Tibial nerve (tissue), 4 donors: ENCODE data around the gene TCERG1. TPM values are rescaled to one million over a fixed set of nuclear protein-coding genes. Genes with fewer than 3 reads are reported as not detected.
"Not testable (repeated sequence)": the region's sequence is repeated elsewhere in the genome, so short reads cannot be mapped to it uniquely, and the experiment has no call there.

ENCODE experiments used
- DNase-seq, 2 donors: peaks; one replicate each; pipeline ENCODE4 v3.0.0-alpha.2; 2019; ENCODE audit warnings: low spot score in 2 of 2
- H3K27ac ChIP-seq, 4 donors: fragments of 200-600 bp; sonication (generic) in 3 of 4; one replicate each; pipeline ENCODE4 v1.5.1; 2017 to 2019; ENCODE audit warnings: mild to moderate bottlenecking in 1 of 4
- H3K27me3 ChIP-seq, 2 donors: fragments of 200-600 bp; sonication (generic) in 1 of 2; one replicate each; pipeline versions ENCODE4 v1.5.1 to v1.6.0; 2017 to 2019
- H3K36me3 ChIP-seq, 3 donors: fragments of 200-600 bp; sonication (generic); one replicate each; pipeline ENCODE4 v1.5.1; 2018 to 2019
- H3K4me1 ChIP-seq, 4 donors: fragments of 200-600 bp; sonication (generic) in 3 of 4; one replicate each; pipeline ENCODE4 v1.5.1; 2017 to 2019
- H3K4me3 ChIP-seq, 4 donors: fragments of 200-600 bp; sonication (generic) in 3 of 4; one replicate each; pipeline ENCODE4 v1.5.1; 2017 to 2019; ENCODE audit warnings: mild to moderate bottlenecking in 1 of 4, moderate library complexity in 1 of 4
- H3K9me3 ChIP-seq, 4 donors: fragments of 200-600 bp; sonication (generic) in 3 of 4; one replicate each; pipeline ENCODE4 v1.5.1; 2017 to 2019
- EP300 ChIP-seq, 2 donors: sonication (generic); formaldehyde crosslinking; IDR thresholded peaks; one replicate each; pipeline ENCODE4 v1.6.1; 2017; ENCODE audit warnings: antibody characterized with exemption in 2 of 2, mild to moderate bottlenecking in 1 of 2
- POLR2A ChIP-seq, 2 donors: fragments of 450-650 bp; IDR thresholded peaks; one replicate each; pipeline ENCODE4 v1.6.1; 2017; ENCODE audit warnings: antibody characterized with exemption in 2 of 2, mild to moderate bottlenecking in 2 of 2, moderate library complexity in 2 of 2
- WGBS, 2 donors: methylation state at CpG; one replicate each; pipeline ENCODE4 v1.1.5; 2018; 5-methylcytosine and 5-hydroxymethylcytosine counted together
- total RNA-seq, 4 donors: library from RNA; depleted of rRNA; stranded (reverse); fragments of >200 nt; gene quantifications; one replicate each; pipeline ENCODE4 v1.1.0, GENCODE V29; 2016
- TF ChIP-seq, protein P1 (sequence below), 5 experiments: fragments of 200-600 bp in 3 of 5; fragments of 450-650 bp in 2 of 5; sonication (generic) in 3 of 5; IDR thresholded peaks; one replicate each; pipeline ENCODE4 v1.5.1; 2016 to 2019; ENCODE audit warnings: antibody characterized with exemption in 5 of 5, mild to moderate bottlenecking in 3 of 5, moderate library complexity in 2 of 5

TCERG1 gene
- total RNA-seq, 4 donors from 2014 or later, result 52.2 to 108 (median 71.9) TPM

- DNase-seq, result no peak
- TF ChIP-seq POLR2A (IDR thresholded peaks at IDR 0.05) (no peak), EP300 (IDR thresholded peaks at IDR 0.05) (no peak)
- TF ChIP-seq, protein P1, sequence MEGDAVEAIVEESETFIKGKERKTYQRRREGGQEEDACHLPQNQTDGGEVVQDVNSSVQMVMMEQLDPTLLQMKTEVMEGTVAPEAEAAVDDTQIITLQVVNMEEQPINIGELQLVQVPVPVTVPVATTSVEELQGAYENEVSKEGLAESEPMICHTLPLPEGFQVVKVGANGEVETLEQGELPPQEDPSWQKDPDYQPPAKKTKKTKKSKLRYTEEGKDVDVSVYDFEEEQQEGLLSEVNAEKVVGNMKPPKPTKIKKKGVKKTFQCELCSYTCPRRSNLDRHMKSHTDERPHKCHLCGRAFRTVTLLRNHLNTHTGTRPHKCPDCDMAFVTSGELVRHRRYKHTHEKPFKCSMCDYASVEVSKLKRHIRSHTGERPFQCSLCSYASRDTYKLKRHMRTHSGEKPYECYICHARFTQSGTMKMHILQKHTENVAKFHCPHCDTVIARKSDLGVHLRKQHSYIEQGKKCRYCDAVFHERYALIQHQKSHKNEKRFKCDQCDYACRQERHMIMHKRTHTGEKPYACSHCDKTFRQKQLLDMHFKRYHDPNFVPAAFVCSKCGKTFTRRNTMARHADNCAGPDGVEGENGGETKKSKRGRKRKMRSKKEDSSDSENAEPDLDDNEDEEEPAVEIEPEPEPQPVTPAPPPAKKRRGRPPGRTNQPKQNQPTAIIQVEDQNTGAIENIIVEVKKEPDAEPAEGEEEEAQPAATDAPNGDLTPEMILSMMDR (IDR thresholded peaks at IDR 0.05), result no peak
- H3K4me1 ChIP-seq, result peaks cover 0 to 6% (median 0%) of the 10 kb centered on the region in 4 donors
- no peak overlapping the region for H3K4me3 ChIP-seq
- H3K27me3 ChIP-seq, result no peaks in the 10 kb centered on the region
- no peak overlapping the region for H3K27ac ChIP-seq
- H3K9me3 ChIP-seq, result no peaks in the 10 kb centered on the region
- H3K36me3 ChIP-seq, result no peaks in the 10 kb centered on the region
These were observed 97.1 kb downstream of the TCERG1 start for GRCh38 chr5:146544232-146544631.

DNA sequence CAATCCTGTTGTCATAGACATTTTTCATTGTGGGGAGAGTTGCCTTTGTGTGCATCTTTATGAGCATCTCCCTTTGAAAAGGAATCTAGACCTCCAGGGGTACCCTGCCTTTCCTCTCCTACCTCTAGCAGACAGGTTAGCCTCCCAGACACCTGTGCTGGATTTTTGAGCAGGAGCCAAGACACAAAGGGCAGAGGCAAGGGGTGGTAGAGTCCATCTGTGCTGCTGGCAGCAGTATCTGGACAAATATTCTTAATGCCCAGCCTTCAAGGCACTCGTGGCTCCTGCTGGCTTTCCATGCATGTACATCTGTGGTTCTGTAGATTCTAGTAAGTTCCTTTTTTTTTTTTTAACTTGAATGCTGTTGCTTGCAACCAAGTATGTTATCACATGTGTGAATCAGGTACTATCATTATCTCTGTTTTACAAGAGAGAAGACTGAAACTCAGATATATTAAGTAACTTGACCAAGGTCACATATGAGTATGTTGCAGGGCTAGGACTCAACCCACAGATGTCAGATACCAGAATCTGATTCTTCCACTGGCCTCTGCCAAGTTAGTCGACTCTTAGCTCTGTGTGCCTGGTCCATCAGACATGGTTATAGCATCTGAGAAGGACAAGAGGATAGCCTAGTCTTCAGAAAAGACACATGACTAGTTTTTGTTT, 101.8 kb downstream of the TCERG1 start:
- Histone ChIP-seq H3K36me3 (no peaks in the 10 kb centered on the region), H3K4me1 (no peaks in the 10 kb centered on the region), H3K27ac (no peak overlapping the region), H3K9me3 (no peaks in the 10 kb centered on the region), H3K4me3 (no peak overlapping the region), H3K27me3 (no peaks in the 10 kb centered on the region)
- DNase-seq, result no peak
- WGBS, 2 donors, result 51 to 64% methylated on average over 2 of the region's 2 CpGs
- TF ChIP-seq EP300 (IDR thresholded peaks at IDR 0.05), result no peak
- TF ChIP-seq, protein P1 (IDR thresholded peaks at IDR 0.05), result no peak
- TF ChIP-seq POLR2A (IDR thresholded peaks at IDR 0.05), result no peak

- DNase-seq, result no peak
- TF ChIP-seq EP300 (IDR thresholded peaks at IDR 0.05) (no peak), POLR2A (IDR thresholded peaks at IDR 0.05) (no peak)
- TF ChIP-seq, protein P1 (IDR thresholded peaks at IDR 0.05), result no peak
These were observed 102.5 kb downstream of the TCERG1 start for GRCh38 chr5:146549615-146550014.

GRCh38 chr5:146553446-146553845, 106.3 kb downstream of the TCERG1 start:
- Histone ChIP-seq H3K4me1 (no peaks in the 10 kb centered on the region), H3K27me3 (no peaks in the 10 kb centered on the region), H3K36me3 (no peaks in the 10 kb centered on the region), H3K27ac (no peak overlapping the region), H3K9me3 (no peaks in the 10 kb centered on the region), H3K4me3 (no peak overlapping the region)
- DNase-seq, result no peak
- no peak for TF ChIP-seq EP300 (IDR thresholded peaks at IDR 0.05)
- TF ChIP-seq, protein P1 (IDR thresholded peaks at IDR 0.05), result no peak
- TF ChIP-seq POLR2A (IDR thresholded peaks at IDR 0.05), result no peak
- WGBS, 2 donors, result 66 to 67% methylated on average over 3 of the region's 3 CpGs

More at GRCh38 chr5:146549615-146550014, 102.5 kb downstream of the TCERG1 start:
- Histone ChIP-seq H3K9me3 (no peaks in the 10 kb centered on the region), H3K4me1 (no peaks in the 10 kb centered on the region), H3K36me3 (no peaks in the 10 kb centered on the region), H3K27me3 (no peaks in the 10 kb centered on the region), H3K27ac (no peak overlapping the region), H3K4me3 (no peak overlapping the region)

DNA sequence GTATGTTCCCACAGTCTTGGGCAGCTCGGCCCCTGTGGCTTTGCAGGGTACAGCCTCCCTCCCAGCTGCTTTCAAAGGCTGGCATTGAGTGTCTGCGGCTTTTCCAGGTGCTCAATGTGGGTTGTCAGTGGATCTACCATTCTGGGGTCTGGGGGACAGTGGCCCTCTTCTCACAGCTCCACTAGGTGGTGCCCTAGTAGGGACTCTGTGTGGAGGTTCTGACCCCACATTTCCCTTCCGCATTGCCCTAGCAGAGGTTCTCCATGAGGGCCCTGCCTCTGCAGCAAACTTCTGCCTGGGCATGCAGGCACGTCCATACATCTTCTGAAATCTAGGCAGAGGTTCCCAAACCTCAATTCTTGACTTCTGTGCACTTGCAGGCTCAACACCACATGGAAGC, 109.8 kb downstream of the TCERG1 start:
- WGBS, 2 donors, result 90 to 96% methylated on average over 4 of the region's 4 CpGs
- not testable (repeated sequence) for H3K36me3 ChIP-seq, H3K27me3 ChIP-seq, H3K4me3 ChIP-seq, H3K4me1 ChIP-seq, H3K9me3 ChIP-seq, H3K27ac ChIP-seq, DNase-seq
